ENCODE measurements around the gene FAM187B.

The FAM187B gene

DNA sequence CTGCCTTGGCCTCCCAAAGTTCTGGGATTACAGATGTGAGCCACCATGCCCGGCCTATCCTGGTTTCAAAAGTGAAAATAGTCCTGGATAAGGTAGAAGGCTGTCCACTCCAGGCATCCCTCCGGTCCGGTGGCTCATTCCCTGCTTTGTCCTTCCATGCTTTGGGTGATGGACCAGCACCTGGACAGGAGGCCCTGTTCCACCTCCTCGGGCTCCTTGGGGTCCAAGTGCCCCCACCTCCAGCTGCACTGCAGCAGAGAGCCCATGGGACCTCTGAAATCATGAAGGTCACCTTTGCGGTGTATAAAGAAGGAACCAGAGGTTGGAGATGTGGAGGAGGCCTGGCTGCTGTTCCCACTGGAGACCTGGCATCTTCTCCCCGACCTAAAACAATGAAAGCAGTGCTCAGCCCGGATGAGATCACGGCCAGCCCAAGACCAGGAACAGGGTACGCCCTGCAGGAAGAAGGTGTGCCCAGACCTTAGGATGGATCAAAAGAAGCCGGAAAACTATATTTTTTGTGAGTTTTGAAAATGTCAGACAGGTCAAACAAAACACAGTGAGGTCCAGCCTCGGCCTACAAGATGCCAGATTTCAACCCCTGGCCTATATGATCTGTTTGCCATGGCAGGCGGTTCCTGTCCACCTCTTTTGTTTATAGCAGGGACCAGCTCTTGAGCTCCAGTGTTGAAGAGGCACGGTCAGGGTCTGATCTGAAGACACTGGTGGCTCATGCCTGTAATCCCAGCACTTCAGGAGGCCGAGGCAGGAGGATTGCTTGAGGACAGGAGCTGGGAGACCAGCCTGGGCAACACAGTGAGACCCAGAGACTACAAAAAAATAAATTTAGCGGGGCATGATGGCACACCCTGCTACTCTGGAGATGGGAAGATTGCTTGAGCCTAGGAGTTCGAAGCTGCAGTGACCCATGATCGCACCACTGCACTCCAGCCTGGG lies 26.1 kb upstream of the FAM187B start:
- Histone ChIP-seq H3K4ac (ENCODE audit: low read length) (no peak overlapping the region), H4K91ac (ENCODE audit: low read depth, low read length, poor library complexity) (no peak overlapping the region), H3K27me3 (ENCODE audit: control insufficient read depth in 3 of 3, insufficient read depth in 3 of 3, low read depth in 1 of 3, low read length in 3 of 3) (peaks cover 0 to 5% (median 0%) of the 10 kb centered on the region in 3 experiments), H2AFZ (ENCODE audit: low read length) (no peak overlapping the region), H3K14ac (ENCODE audit: low read length) (no peak overlapping the region), H3K36me3 (replicated peaks in 1 of 2; ENCODE audit: control insufficient read depth in 2 of 2, insufficient read depth in 2 of 2, low read length in 2 of 2) (peaks cover 32 to 37% of the 10 kb centered on the region in 2 donors), H3K4me2 (ENCODE audit: insufficient read depth, low read length, poor library complexity, severe bottlenecking) (no peak overlapping the region), H3K79me1 (ENCODE audit: low read depth, low read length) (peaks cover 14% of the 10 kb centered on the region), H3K23ac (ENCODE audit: low read depth, low read length, poor library complexity) (no peak overlapping the region), H3K9me3 (replicated peaks in 1 of 2; ENCODE audit: control insufficient read depth in 2 of 2, insufficient read depth in 1 of 2, low read depth in 1 of 2, low read length in 2 of 2) (no peaks in the 10 kb centered on the region), H4K8ac (ENCODE audit: low read depth, low read length) (no peak overlapping the region), H3K9ac (ENCODE audit: low read depth, low read length, poor library complexity) (no peak overlapping the region), H2BK15ac (ENCODE audit: low read length) (no peak overlapping the region), H2BK120ac (ENCODE audit: low read depth, low read length) (no peak overlapping the region), H2AK5ac (ENCODE audit: low read depth, low read length) (no peak overlapping the region), H3K18ac (ENCODE audit: low read length) (no peak overlapping the region), H2BK5ac (ENCODE audit: low read length) (no peak overlapping the region), H3K4me3 (ENCODE audit: low read length in 2 of 2) (no peak overlapping the region), H3K27ac (replicated peaks; ENCODE audit: low read length) (no peak overlapping the region), H3K4me1 (ENCODE audit: control insufficient read depth in 2 of 2, insufficient read depth in 1 of 2, low read depth in 1 of 2, low read length in 2 of 2) (peaks cover 13 to 14% of the 10 kb centered on the region in 2 donors), H2BK12ac (ENCODE audit: low read length) (no peak overlapping the region)
- no CpG with 5 or more reads among the region's 17 CpGs for WGBS, 2 donors (ENCODE audit: extremely low coverage in 2 of 2, insufficient read length in 2 of 2, insufficient replicate concordance in 1 of 2)
- no peak for DNase-seq (ENCODE audit: low spot score)

DNA sequence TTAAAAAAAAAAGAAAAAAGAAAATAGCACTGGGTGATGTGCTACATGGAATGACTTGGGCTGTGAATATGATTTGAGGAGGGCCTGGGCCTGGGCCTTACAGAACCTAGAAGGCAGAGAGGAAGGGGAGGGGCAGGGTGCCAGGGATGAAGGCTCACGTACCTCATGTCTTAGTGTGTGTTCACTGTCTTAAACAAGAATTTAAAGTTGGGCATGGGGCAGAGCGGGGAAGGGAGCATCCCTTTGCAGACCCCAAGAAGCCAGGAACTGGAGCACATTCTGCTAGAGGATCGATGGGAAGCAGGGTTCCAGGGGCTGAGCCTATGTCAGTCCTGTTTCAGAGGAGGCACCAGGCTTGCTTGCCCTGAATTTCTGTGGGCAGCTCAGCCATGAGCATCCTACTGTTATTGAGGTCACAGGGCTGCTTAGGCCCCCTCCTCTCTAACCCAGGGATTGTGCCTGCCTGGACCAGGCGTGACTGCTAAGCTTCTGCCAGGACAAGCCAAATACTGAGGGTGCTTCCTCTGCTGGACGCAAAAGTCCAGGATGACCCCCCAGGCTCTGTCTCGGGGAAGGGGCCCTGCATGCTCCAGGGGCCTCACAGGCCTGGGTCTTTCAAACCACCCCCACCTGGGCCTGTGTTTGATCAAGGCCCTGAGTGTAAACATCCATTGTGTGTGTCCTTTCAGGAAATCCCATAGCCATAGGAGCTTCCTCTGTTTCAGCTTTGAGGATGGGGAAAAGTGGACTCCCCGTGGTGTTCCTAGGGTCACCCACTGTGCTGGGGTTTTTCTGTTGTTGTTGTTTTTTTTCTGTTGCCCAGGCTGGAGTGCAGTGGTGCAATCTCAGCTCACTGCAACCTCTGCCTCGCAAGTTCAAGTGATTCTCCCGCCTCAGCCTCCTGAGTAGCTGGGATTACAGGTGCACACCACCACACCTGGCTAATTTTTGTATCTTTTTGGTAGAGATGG lies 25.1 kb upstream of the FAM187B start:
- Histone ChIP-seq H3K4me1 (ENCODE audit: control insufficient read depth in 2 of 2, insufficient read depth in 1 of 2, low read depth in 1 of 2, low read length in 2 of 2) (peaks cover 8 to 9% of the 10 kb centered on the region in 2 donors), H3K27ac (replicated peaks; ENCODE audit: low read length) (no peak overlapping the region), H3K9ac (ENCODE audit: low read depth, low read length, poor library complexity) (no peak overlapping the region), H2AFZ (ENCODE audit: low read length) (no peak overlapping the region), H3K4ac (ENCODE audit: low read length) (no peak overlapping the region), H3K27me3 (ENCODE audit: control insufficient read depth in 3 of 3, insufficient read depth in 3 of 3, low read depth in 1 of 3, low read length in 3 of 3) (peaks cover 0 to 14% (median 0%) of the 10 kb centered on the region in 3 experiments), H2BK12ac (ENCODE audit: low read length) (no peak overlapping the region), H3K14ac (ENCODE audit: low read length) (no peak overlapping the region), H3K36me3 (replicated peaks in 1 of 2; ENCODE audit: control insufficient read depth in 2 of 2, insufficient read depth in 2 of 2, low read length in 2 of 2) (peaks cover 31 to 32% of the 10 kb centered on the region in 2 donors), H2BK5ac (ENCODE audit: low read length) (no peak overlapping the region), H2BK120ac (ENCODE audit: low read depth, low read length) (no peak overlapping the region), H2BK15ac (ENCODE audit: low read length) (no peak overlapping the region), H4K91ac (ENCODE audit: low read depth, low read length, poor library complexity) (no peak overlapping the region), H4K8ac (ENCODE audit: low read depth, low read length) (no peak overlapping the region), H3K23ac (ENCODE audit: low read depth, low read length, poor library complexity) (no peak overlapping the region), H3K4me3 (ENCODE audit: low read length in 2 of 2) (no peak overlapping the region), H3K18ac (ENCODE audit: low read length) (no peak overlapping the region), H3K9me3 (replicated peaks in 1 of 2; ENCODE audit: control insufficient read depth in 2 of 2, insufficient read depth in 1 of 2, low read depth in 1 of 2, low read length in 2 of 2) (no peaks in the 10 kb centered on the region), H3K79me1 (ENCODE audit: low read depth, low read length) (peaks cover 16% of the 10 kb centered on the region), H2AK5ac (ENCODE audit: low read depth, low read length) (no peak overlapping the region), H3K4me2 (ENCODE audit: insufficient read depth, low read length, poor library complexity, severe bottlenecking) (no peak overlapping the region)
- no peak for DNase-seq (ENCODE audit: low spot score)
- no CpG with 5 or more reads among the region's 9 CpGs for WGBS, 2 donors (ENCODE audit: extremely low coverage in 2 of 2, insufficient read length in 2 of 2, insufficient replicate concordance in 1 of 2)

DNA sequence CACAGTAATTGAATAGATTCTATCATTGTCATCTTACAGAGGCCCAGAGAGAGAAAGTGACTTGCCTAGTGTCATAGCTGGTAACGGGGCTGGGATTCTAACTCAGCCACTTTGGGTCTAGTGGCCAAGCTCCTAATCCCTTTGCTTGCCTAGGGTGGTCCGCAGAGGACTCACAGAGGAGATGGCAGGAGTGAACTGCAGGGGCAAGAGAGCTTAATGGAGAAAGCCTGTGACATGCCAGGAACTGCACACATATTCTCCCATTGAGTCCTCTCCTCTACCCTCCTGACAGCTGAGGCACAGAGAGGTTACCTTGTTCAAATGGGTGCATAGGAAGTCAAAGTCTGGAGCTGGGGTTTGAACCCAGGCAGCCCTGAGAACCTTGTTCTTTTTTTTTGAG lies 22.9 kb upstream of the FAM187B start:
- no peak overlapping the region for H2AK5ac ChIP-seq (ENCODE audit: low read depth, low read length)
- no CpG with 5 or more reads among the region's 2 CpGs for whole genome bisulfite sequencing, 2 donors (ENCODE audit: extremely low coverage in 2 of 2, insufficient read length in 2 of 2, insufficient replicate concordance in 1 of 2)
- H3K79me1 ChIP-seq (ENCODE audit: low read depth, low read length), result peaks cover 10% of the 10 kb centered on the region
- H3K27ac ChIP-seq (replicated peaks; ENCODE audit: low read length), result no peak overlapping the region
- H3K23ac ChIP-seq (ENCODE audit: low read depth, low read length, poor library complexity), result no peak overlapping the region
- DNase-seq (ENCODE audit: low spot score), result no peak
- no peak overlapping the region for H2AFZ ChIP-seq (ENCODE audit: low read length)
- no peak overlapping the region for H3K4ac ChIP-seq (ENCODE audit: low read length)
- H4K91ac ChIP-seq (ENCODE audit: low read depth, low read length, poor library complexity), result no peak overlapping the region
- H3K4me3 ChIP-seq (ENCODE audit: low read length in 2 of 2), result no peak overlapping the region
- no peak overlapping the region for H3K14ac ChIP-seq (ENCODE audit: low read length)
- H4K8ac ChIP-seq (ENCODE audit: low read depth, low read length), result no peak overlapping the region
- peaks cover 0 to 32% (median 0%) of the 10 kb centered on the region in 3 experiments for H3K27me3 ChIP-seq (ENCODE audit: control insufficient read depth in 3 of 3, insufficient read depth in 3 of 3, low read depth in 1 of 3, low read length in 3 of 3)
- H3K4me2 ChIP-seq (ENCODE audit: insufficient read depth, low read length, poor library complexity, severe bottlenecking), result no peak overlapping the region
- no peak overlapping the region for H2BK12ac ChIP-seq (ENCODE audit: low read length)
- no peak overlapping the region for H3K9ac ChIP-seq (ENCODE audit: low read depth, low read length, poor library complexity)
- H3K36me3 ChIP-seq (replicated peaks in 1 of 2; ENCODE audit: control insufficient read depth in 2 of 2, insufficient read depth in 2 of 2, low read length in 2 of 2), result peaks cover 30 to 32% of the 10 kb centered on the region in 2 donors
- no peak overlapping the region for H2BK15ac ChIP-seq (ENCODE audit: low read length)
- H2BK120ac ChIP-seq (ENCODE audit: low read depth, low read length), result no peak overlapping the region
- peaks cover 0 to 9% of the 10 kb centered on the region in 2 donors for H3K4me1 ChIP-seq (ENCODE audit: control insufficient read depth in 2 of 2, insufficient read depth in 1 of 2, low read depth in 1 of 2, low read length in 2 of 2)
- no peak overlapping the region for H3K18ac ChIP-seq (ENCODE audit: low read length)
- peaks cover 0 to 7% of the 10 kb centered on the region in 2 donors for H3K9me3 ChIP-seq (replicated peaks in 1 of 2; ENCODE audit: control insufficient read depth in 2 of 2, insufficient read depth in 1 of 2, low read depth in 1 of 2, low read length in 2 of 2)
- no peak overlapping the region for H2BK5ac ChIP-seq (ENCODE audit: low read length)
